Fibroblast of upper back skin (primary cell): ENCODE results near the gene TMSB10.
"Not testable (repeated sequence)": the region's sequence is repeated elsewhere in the genome, so short reads cannot be mapped to it uniquely, and the experiment has no call there.

Source experiments
- DNase-seq: peaks from one replicate; pipeline ENCODE4 v3.0.0-alpha.2; 2013

TMSB10 gene

GRCh38 chr2:84905181-84906107 is at the start of gene TMSB10:
Gene TMSB10 (plus strand): TSS chr2:84905656.
- DNase-seq, result peak; percentile 87

GRCh38 chr2:84855731-84856130 is 49.7 kb upstream of the TMSB10 start:
- DNase-seq, result no peak

GRCh38 chr2:84856787-84857186 is 48.7 kb upstream of the TMSB10 start:
- no peak for DNase-seq

- DNase-seq, result no peak
Observed at GRCh38 chr2:84857566-84857965, 47.9 kb upstream of the TMSB10 start.

GRCh38 chr2:84858123-84858522 is 47.3 kb upstream of the TMSB10 start:
- DNase-seq, result no peak

GRCh38 chr2:84858937-84859336 is 46.5 kb upstream of the TMSB10 start:
- DNase-seq, result no peak

GRCh38 chr2:84861539-84861938 is 43.9 kb upstream of the TMSB10 start:
- DNase-seq, result no peak

- DNase-seq, result no peak
Observed at GRCh38 chr2:84862006-84862405, 43.5 kb upstream of the TMSB10 start.

- DNase-seq, result peak; percentile 39
Observed at GRCh38 chr2:84865181-84865783, 40.2 kb upstream of the TMSB10 start.

- peak; percentile 35 for DNase-seq
Observed at GRCh38 chr2:84866122-84866521, 39.3 kb upstream of the TMSB10 start.

GRCh38 chr2:84868327-84868726 is 37.1 kb upstream of the TMSB10 start:
- DNase-seq, result not testable (repeated sequence)

- no peak for DNase-seq
Observed at GRCh38 chr2:84870306-84870705, 35.1 kb upstream of the TMSB10 start.

GRCh38 chr2:84872691-84873090 is 32.8 kb upstream of the TMSB10 start:
- not testable (repeated sequence) for DNase-seq

GRCh38 chr2:84873350-84873749 is 32.1 kb upstream of the TMSB10 start:
- DNase-seq, result no peak

- DNase-seq, result no peak
Observed at GRCh38 chr2:84874381-84875212, 30.9 kb upstream of the TMSB10 start.

- no peak for DNase-seq
Observed at GRCh38 chr2:84875213-84875560, 30.3 kb upstream of the TMSB10 start.

GRCh38 chr2:84875619-84876018 is 29.8 kb upstream of the TMSB10 start:
- not testable (repeated sequence) for DNase-seq

GRCh38 chr2:84876369-84876768 is 29.1 kb upstream of the TMSB10 start:
- no peak for DNase-seq

GRCh38 chr2:84878459-84878858 is 27.0 kb upstream of the TMSB10 start:
- no peak for DNase-seq

GRCh38 chr2:84878896-84879583 is 26.4 kb upstream of the TMSB10 start:
- no peak for DNase-seq

GRCh38 chr2:84879584-84880394 is 25.7 kb upstream of the TMSB10 start:
- DNase-seq, result no peak

- no peak for DNase-seq
Observed at GRCh38 chr2:84880395-84880644, 25.1 kb upstream of the TMSB10 start.
